HG03469 (cell line): ENCODE measurements around the gene STPG1.

Experiments used
- ATAC-seq: cut with Tn5 transposase; IDR thresholded peaks from one replicate; pipeline ENCODE4 v1.9.1; 2021; ENCODE audit warnings: mild to moderate bottlenecking, moderate library complexity, moderate number of reproducible peaks; ENCODE audit not compliant: unreplicated experiment

STPG1 gene

GRCh38 chr1:24400065-24400464 lies 13.5 kb downstream of the STPG1 start:
- ATAC-seq, result no peak

- ATAC-seq, result no peak
Observed at GRCh38 chr1:24393892-24394291, 19.7 kb downstream of the STPG1 start.

- no peak for ATAC-seq
Observed at GRCh38 chr1:24392982-24393650, 20.5 kb downstream of the STPG1 start.

- ATAC-seq, result no peak
Observed at GRCh38 chr1:24392604-24392946, 21.0 kb downstream of the STPG1 start.

- no peak for ATAC-seq
Observed at GRCh38 chr1:24391882-24392603, 21.5 kb downstream of the STPG1 start.

GRCh38 chr1:24390924-24391782 lies 22.4 kb downstream of the STPG1 start:
- ATAC-seq, result no peak

- ATAC-seq, result no peak
Observed at GRCh38 chr1:24389231-24389678, 24.3 kb downstream of the STPG1 start.

- no peak for ATAC-seq
Observed at GRCh38 chr1:24388331-24388885, 25.2 kb downstream of the STPG1 start.

- ATAC-seq, result no peak
Observed at GRCh38 chr1:24387636-24388175, 25.9 kb downstream of the STPG1 start.

GRCh38 chr1:24386931-24387330 lies 26.7 kb downstream of the STPG1 start:
- ATAC-seq, result no peak

GRCh38 chr1:24386241-24386640 lies 27.3 kb downstream of the STPG1 start:
- no peak for ATAC-seq

- no peak for ATAC-seq
Observed at GRCh38 chr1:24385160-24385940, 28.2 kb downstream of the STPG1 start.

GRCh38 chr1:24384251-24385090 lies 29.1 kb downstream of the STPG1 start:
- no peak for ATAC-seq

- ATAC-seq, result no peak
Observed at GRCh38 chr1:24383381-24383940, 30.1 kb downstream of the STPG1 start.

- ATAC-seq, result no peak
Observed at GRCh38 chr1:24382165-24382577, 31.4 kb downstream of the STPG1 start.

GRCh38 chr1:24381256-24381655 lies 32.3 kb downstream of the STPG1 start:
- no peak for ATAC-seq

- ATAC-seq, result no peak
Observed at GRCh38 chr1:24380508-24380907, 33.1 kb downstream of the STPG1 start.

GRCh38 chr1:24379733-24380315 lies 33.8 kb downstream of the STPG1 start:
- ATAC-seq, result no peak
